Astrocyte (in vitro differentiated cells and primary cell): ENCODE measurements around the gene TMED4.

Experiments used
- CTCF ChIP-seq: IDR thresholded peaks from 2 replicates; pipeline ENCODE4 v1.5.1; 2011; ENCODE audit warnings: low read depth, mild to moderate bottlenecking, inconsistent platforms, low read length, moderate library complexity; ENCODE audit not compliant: insufficient read depth
- EZH2 ChIP-seq: IDR thresholded peaks from 2 replicates; pipeline ENCODE4 v1.6.1; 2012; ENCODE audit warnings: mild to moderate bottlenecking, low read length, inconsistent platforms; ENCODE audit not compliant: insufficient read depth

GRCh38 chr7:44625526-44626471, 43.8 kb upstream of the TMED4 start:
- no peak for TF ChIP-seq CTCF
- TF ChIP-seq EZH2 = no peak
